ENCODE data around the gene TMEM178B.

Gene TMEM178B

DNA sequence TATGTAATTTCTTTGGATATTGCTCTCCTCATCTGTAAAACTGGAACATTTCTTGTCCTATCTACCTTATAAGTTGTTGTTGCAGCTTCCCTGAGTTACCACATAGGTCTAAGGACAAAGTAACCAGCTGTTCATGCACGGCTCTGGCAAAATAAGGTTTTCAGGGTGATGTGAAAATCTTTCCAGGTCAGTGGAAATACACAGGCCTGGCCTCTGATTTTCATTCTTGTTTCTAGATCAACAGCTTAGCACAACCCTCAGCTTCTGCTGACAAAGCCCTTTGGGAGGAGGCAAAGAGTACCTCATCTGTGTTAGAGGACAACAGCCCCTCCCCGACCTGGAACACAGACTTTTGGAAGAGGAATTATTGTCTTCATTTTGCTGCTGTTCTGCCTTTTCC, 359.8 kb downstream of the TMEM178B start:
- Histone ChIP-seq H2AFZ (ENCODE audit: low read depth) (no peak overlapping the region), H3K4me1 (ENCODE audit: low read depth, poor library complexity, severe bottlenecking) (peaks cover 10% of the 10 kb centered on the region), H3K27ac (no peak overlapping the region), H3K9ac (no peak overlapping the region), H3K4me2 (peak overlapping the region; percentile 9; the same call in 1 of the 2 replicates), H3K79me2 (ENCODE audit: insufficient read depth, low read depth) (no peaks in the 10 kb centered on the region), H3K4me3 (IDR thresholded peaks at IDR 0.05; ENCODE audit: insufficient read depth, low read depth, low read length) (no peak overlapping the region), H4K20me1 (ENCODE audit: insufficient read depth) (no peaks in the 10 kb centered on the region), H3K36me3 (ENCODE audit: insufficient read depth) (no peaks in the 10 kb centered on the region), H3K27me3 (ENCODE audit: insufficient read depth, low read depth) (no peaks in the 10 kb centered on the region)
- TF ChIP-seq, protein P1, sequence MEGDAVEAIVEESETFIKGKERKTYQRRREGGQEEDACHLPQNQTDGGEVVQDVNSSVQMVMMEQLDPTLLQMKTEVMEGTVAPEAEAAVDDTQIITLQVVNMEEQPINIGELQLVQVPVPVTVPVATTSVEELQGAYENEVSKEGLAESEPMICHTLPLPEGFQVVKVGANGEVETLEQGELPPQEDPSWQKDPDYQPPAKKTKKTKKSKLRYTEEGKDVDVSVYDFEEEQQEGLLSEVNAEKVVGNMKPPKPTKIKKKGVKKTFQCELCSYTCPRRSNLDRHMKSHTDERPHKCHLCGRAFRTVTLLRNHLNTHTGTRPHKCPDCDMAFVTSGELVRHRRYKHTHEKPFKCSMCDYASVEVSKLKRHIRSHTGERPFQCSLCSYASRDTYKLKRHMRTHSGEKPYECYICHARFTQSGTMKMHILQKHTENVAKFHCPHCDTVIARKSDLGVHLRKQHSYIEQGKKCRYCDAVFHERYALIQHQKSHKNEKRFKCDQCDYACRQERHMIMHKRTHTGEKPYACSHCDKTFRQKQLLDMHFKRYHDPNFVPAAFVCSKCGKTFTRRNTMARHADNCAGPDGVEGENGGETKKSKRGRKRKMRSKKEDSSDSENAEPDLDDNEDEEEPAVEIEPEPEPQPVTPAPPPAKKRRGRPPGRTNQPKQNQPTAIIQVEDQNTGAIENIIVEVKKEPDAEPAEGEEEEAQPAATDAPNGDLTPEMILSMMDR (conservative IDR thresholded peaks at IDR 0.05; ENCODE audit: low read depth, low read length): no peak

DNA sequence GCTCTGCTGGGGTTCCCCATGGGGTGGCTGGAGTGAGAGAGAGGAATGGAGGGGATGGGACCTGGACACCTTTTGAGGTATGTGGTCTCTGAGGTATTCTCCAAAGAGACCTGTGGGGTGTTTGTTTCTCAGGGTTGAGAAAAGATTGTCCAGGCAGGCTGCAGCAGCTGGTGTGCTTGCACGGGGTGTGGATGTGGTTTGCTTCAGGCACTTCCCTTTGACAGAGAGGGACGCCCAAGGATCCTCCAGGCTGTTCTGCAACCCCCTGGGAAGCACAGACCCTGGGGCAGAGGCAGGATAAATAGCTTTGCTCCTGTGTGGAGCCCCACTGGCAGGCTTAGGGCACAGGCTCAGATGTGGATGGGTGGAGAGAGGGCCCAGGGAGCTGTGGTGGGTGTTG, 362.3 kb downstream of the TMEM178B start:
- no peaks in the 10 kb centered on the region for H3K36me3 ChIP-seq (ENCODE audit: insufficient read depth)
- no peak overlapping the region for H3K27ac ChIP-seq
- no peaks in the 10 kb centered on the region for H4K20me1 ChIP-seq (ENCODE audit: insufficient read depth)
- H3K4me3 ChIP-seq (IDR thresholded peaks at IDR 0.05; ENCODE audit: insufficient read depth, low read depth, low read length): no peak overlapping the region
- TF ChIP-seq, protein P1 (conservative IDR thresholded peaks at IDR 0.05; ENCODE audit: low read depth, low read length): no peak
- no peaks in the 10 kb centered on the region for H3K27me3 ChIP-seq (ENCODE audit: insufficient read depth, low read depth)
- no peak overlapping the region for H2AFZ ChIP-seq (ENCODE audit: low read depth)
- H3K9ac ChIP-seq: no peak overlapping the region
- H3K4me2 ChIP-seq: no peak overlapping the region
- peaks cover 10% of the 10 kb centered on the region for H3K4me1 ChIP-seq (ENCODE audit: low read depth, poor library complexity, severe bottlenecking)
- no peaks in the 10 kb centered on the region for H3K79me2 ChIP-seq (ENCODE audit: insufficient read depth, low read depth)

DNA sequence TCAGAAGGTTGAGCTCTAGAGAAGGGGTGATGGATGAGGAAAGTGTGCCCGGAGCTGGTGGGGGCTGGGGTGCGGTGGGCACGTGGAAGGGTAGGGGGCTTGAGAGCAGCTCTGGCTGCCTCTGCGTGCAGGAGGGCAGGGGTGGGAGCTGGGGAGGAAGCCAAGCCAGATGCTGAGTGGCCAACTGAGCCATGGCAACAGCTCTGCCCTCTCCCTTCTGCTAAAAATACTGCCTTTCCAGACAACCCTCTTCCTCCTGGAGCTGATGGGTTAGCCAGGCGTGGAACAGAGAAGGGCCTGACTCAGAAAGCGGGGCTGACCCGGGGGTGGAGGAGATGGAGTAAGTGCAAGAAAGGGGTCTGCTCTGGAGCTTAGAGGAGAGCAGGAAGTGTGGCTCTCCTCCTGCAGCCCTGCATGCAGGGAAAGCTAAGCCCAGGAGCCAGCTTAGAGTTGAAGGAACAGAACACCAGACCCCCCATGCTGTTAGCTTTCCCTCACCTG, 362.8 kb downstream of the TMEM178B start:
- no peak overlapping the region for H3K27ac ChIP-seq
- TF ChIP-seq, protein P1 (conservative IDR thresholded peaks at IDR 0.05; ENCODE audit: low read depth, low read length): no peak
- H3K9ac ChIP-seq: no peak overlapping the region
- H3K36me3 ChIP-seq (ENCODE audit: insufficient read depth): no peaks in the 10 kb centered on the region
- H3K79me2 ChIP-seq (ENCODE audit: insufficient read depth, low read depth): no peaks in the 10 kb centered on the region
- no peak overlapping the region for H2AFZ ChIP-seq (ENCODE audit: low read depth)
- H4K20me1 ChIP-seq (ENCODE audit: insufficient read depth): no peaks in the 10 kb centered on the region
- H3K4me1 ChIP-seq (ENCODE audit: low read depth, poor library complexity, severe bottlenecking): peaks cover 10% of the 10 kb centered on the region
- H3K4me2 ChIP-seq: no peak overlapping the region
- no peaks in the 10 kb centered on the region for H3K27me3 ChIP-seq (ENCODE audit: insufficient read depth, low read depth)
- H3K4me3 ChIP-seq (IDR thresholded peaks at IDR 0.05; ENCODE audit: insufficient read depth, low read depth, low read length): no peak overlapping the region

DNA sequence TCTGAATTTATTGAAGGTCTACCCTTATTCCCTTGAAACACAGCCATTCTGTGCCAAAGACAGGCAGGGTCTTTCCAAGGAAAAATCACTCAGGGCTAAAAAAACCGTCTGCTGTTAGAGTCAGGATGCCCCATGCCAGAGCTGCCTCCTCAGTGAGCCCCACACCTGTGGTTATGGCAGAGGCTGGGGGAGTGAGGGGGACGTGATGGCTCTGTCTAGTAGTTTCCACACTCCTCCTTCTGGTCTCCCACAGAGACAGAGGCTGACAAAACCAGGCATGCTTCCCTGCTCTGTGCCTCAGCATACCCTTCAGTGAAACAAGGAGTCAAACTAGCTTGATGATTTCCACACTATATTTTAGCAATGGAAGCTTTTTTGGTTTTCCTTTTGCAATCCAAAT, 365.3 kb downstream of the TMEM178B start:
- H3K9ac ChIP-seq: no peak overlapping the region
- H2AFZ ChIP-seq (ENCODE audit: low read depth): no peak overlapping the region
- no peak overlapping the region for H3K27ac ChIP-seq
- no peak overlapping the region for H3K4me2 ChIP-seq
- H3K4me1 ChIP-seq (ENCODE audit: low read depth, poor library complexity, severe bottlenecking): peaks cover under 1% of the 10 kb centered on the region
- H3K4me3 ChIP-seq (IDR thresholded peaks at IDR 0.05; ENCODE audit: insufficient read depth, low read depth, low read length): no peak overlapping the region
- H3K27me3 ChIP-seq (ENCODE audit: insufficient read depth, low read depth): no peaks in the 10 kb centered on the region
- TF ChIP-seq, protein P1 (conservative IDR thresholded peaks at IDR 0.05; ENCODE audit: low read depth, low read length): no peak
- no peaks in the 10 kb centered on the region for H4K20me1 ChIP-seq (ENCODE audit: insufficient read depth)
- H3K36me3 ChIP-seq (ENCODE audit: insufficient read depth): no peaks in the 10 kb centered on the region
- no peaks in the 10 kb centered on the region for H3K79me2 ChIP-seq (ENCODE audit: insufficient read depth, low read depth)
